Measurements from ENCODE around the gene FAM234B.

Gene FAM234B

GRCh38 chr12:13069380-13069779, 25.2 kb downstream of the FAM234B start:
- no peak for TF ChIP-seq EZH2phosphoT487 (IDR thresholded peaks at IDR 0.05; ENCODE audit: low read depth)
- no peak for TF ChIP-seq CTCF (IDR thresholded peaks at IDR 0.05; ENCODE audit: low read depth, low read length)
- H3K36me3 ChIP-seq (replicated peaks; ENCODE audit: low read depth, low read length) = no peaks in the 10 kb centered on the region

GRCh38 chr12:13071305-13072280, 27.4 kb downstream of the FAM234B start:
- Histone ChIP-seq H3K4me3 (ENCODE audit: low read length) (no peak overlapping the region), H3K27me3 (ENCODE audit: low read depth, low read length) (no peaks in the 10 kb centered on the region), H3K79me2 (ENCODE audit: low read length) (no peaks in the 10 kb centered on the region), H3K4me1 (ENCODE audit: low read length) (no peaks in the 10 kb centered on the region), H3K27ac (ENCODE audit: low read length) (no peak overlapping the region), H3K4me2 (ENCODE audit: low read length) (no peak overlapping the region), H2AFZ (ENCODE audit: low read depth, low read length) (no peak overlapping the region), H3K9ac (ENCODE audit: low read length) (no peak overlapping the region), H4K20me1 (ENCODE audit: insufficient read depth, low read length) (no peaks in the 10 kb centered on the region), H3K9me3 (ENCODE audit: insufficient read depth, low read length) (no peaks in the 10 kb centered on the region), H3K36me3 (replicated peaks; ENCODE audit: low read depth, low read length) (no peaks in the 10 kb centered on the region)
- TF ChIP-seq EZH2phosphoT487 (IDR thresholded peaks at IDR 0.05; ENCODE audit: low read depth) (no peak), CTCF (IDR thresholded peaks at IDR 0.05; ENCODE audit: low read depth, low read length) (no peak)

More at GRCh38 chr12:13069380-13069779, 25.2 kb downstream of the FAM234B start:
- Histone ChIP-seq H3K9ac (ENCODE audit: low read length) (no peak overlapping the region), H3K9me3 (ENCODE audit: insufficient read depth, low read length) (no peaks in the 10 kb centered on the region), H2AFZ (ENCODE audit: low read depth, low read length) (no peak overlapping the region), H4K20me1 (ENCODE audit: insufficient read depth, low read length) (no peaks in the 10 kb centered on the region), H3K4me3 (ENCODE audit: low read length) (no peak overlapping the region), H3K27ac (ENCODE audit: low read length) (no peak overlapping the region), H3K79me2 (ENCODE audit: low read length) (no peaks in the 10 kb centered on the region), H3K4me2 (ENCODE audit: low read length) (no peak overlapping the region), H3K4me1 (ENCODE audit: low read length) (no peaks in the 10 kb centered on the region), H3K27me3 (ENCODE audit: low read depth, low read length) (no peaks in the 10 kb centered on the region)

GRCh38 chr12:13073173-13073572, 29.0 kb downstream of the FAM234B start:
- Histone ChIP-seq H3K36me3 (replicated peaks; ENCODE audit: low read depth, low read length) (no peaks in the 10 kb centered on the region), H3K27ac (ENCODE audit: low read length) (no peak overlapping the region), H3K4me2 (ENCODE audit: low read length) (no peak overlapping the region), H2AFZ (ENCODE audit: low read depth, low read length) (no peak overlapping the region), H3K4me1 (ENCODE audit: low read length) (no peaks in the 10 kb centered on the region), H3K79me2 (ENCODE audit: low read length) (no peaks in the 10 kb centered on the region), H3K9me3 (ENCODE audit: insufficient read depth, low read length) (no peaks in the 10 kb centered on the region), H3K9ac (ENCODE audit: low read length) (no peak overlapping the region), H4K20me1 (ENCODE audit: insufficient read depth, low read length) (no peaks in the 10 kb centered on the region), H3K4me3 (ENCODE audit: low read length) (no peak overlapping the region), H3K27me3 (ENCODE audit: low read depth, low read length) (no peaks in the 10 kb centered on the region)
- TF ChIP-seq EZH2phosphoT487 (IDR thresholded peaks at IDR 0.05; ENCODE audit: low read depth) = no peak
- no peak for TF ChIP-seq CTCF (IDR thresholded peaks at IDR 0.05; ENCODE audit: low read depth, low read length)

- Histone ChIP-seq H3K4me2 (ENCODE audit: low read length) (no peak overlapping the region), H3K27me3 (ENCODE audit: low read depth, low read length) (no peaks in the 10 kb centered on the region), H3K4me3 (ENCODE audit: low read length) (no peak overlapping the region), H3K4me1 (ENCODE audit: low read length) (no peaks in the 10 kb centered on the region), H3K27ac (ENCODE audit: low read length) (no peak overlapping the region), H2AFZ (ENCODE audit: low read depth, low read length) (no peak overlapping the region), H3K9me3 (ENCODE audit: insufficient read depth, low read length) (no peaks in the 10 kb centered on the region), H4K20me1 (ENCODE audit: insufficient read depth, low read length) (no peaks in the 10 kb centered on the region), H3K79me2 (ENCODE audit: low read length) (no peaks in the 10 kb centered on the region), H3K36me3 (replicated peaks; ENCODE audit: low read depth, low read length) (no peaks in the 10 kb centered on the region), H3K9ac (ENCODE audit: low read length) (no peak overlapping the region)
- TF ChIP-seq CTCF (IDR thresholded peaks at IDR 0.05; ENCODE audit: low read depth, low read length) (no peak), EZH2phosphoT487 (IDR thresholded peaks at IDR 0.05; ENCODE audit: low read depth) (no peak)
Measured at GRCh38 chr12:13074396-13075117, 30.4 kb downstream of the FAM234B start.

Data from OCI-LY3 (cell line).